Neuronal stem cell (in vitro differentiated cells): ENCODE measurements around the gene SOCS1.

Experiments used
- DNase-seq: peaks from one replicate; pipeline ENCODE4 v3.0.0-alpha.2; 2013; ENCODE audit warnings: low spot score
- H2AFZ ChIP-seq: one replicate; pipeline ENCODE4 v1.6.1; 2013; ENCODE audit warnings: mild to moderate bottlenecking, low read length, inconsistent platforms
- H2AK5ac ChIP-seq: 2 replicates; pipeline ENCODE4 v1.6.1; 2013; ENCODE audit warnings: low read depth, mild to moderate bottlenecking, inconsistent platforms, low read length, moderate library complexity, mixed read lengths
- H2BK120ac ChIP-seq: 2 replicates; pipeline ENCODE4 v1.6.1; 2013; ENCODE audit warnings: low read depth, mild to moderate bottlenecking, inconsistent platforms, low read length, moderate library complexity, mixed read lengths
- H2BK12ac ChIP-seq: one replicate; pipeline ENCODE4 v1.6.1; 2013; ENCODE audit warnings: low read length, inconsistent platforms
- H2BK15ac ChIP-seq: 2 replicates; pipeline ENCODE4 v1.6.1; 2013; ENCODE audit warnings: mild to moderate bottlenecking, low read length, inconsistent platforms, mixed read lengths
- H2BK5ac ChIP-seq: one replicate; pipeline ENCODE4 v1.6.1; 2013; ENCODE audit warnings: inconsistent platforms, mild to moderate bottlenecking, low read length, moderate library complexity
- H3K14ac ChIP-seq: one replicate; pipeline ENCODE4 v1.6.1; 2013; ENCODE audit warnings: low read length, inconsistent platforms
- H3K18ac ChIP-seq: 2 replicates; pipeline ENCODE4 v1.6.1; 2013; ENCODE audit warnings: low read length, inconsistent platforms
- H3K23ac ChIP-seq: 2 replicates; pipeline ENCODE4 v1.6.1; 2013; ENCODE audit warnings: low read depth, mild to moderate bottlenecking, mixed read lengths, low read length, inconsistent platforms; ENCODE audit not compliant: poor library complexity
- H3K27ac ChIP-seq: replicated peaks from 3 replicates; pipeline ENCODE4 v1.5.1; 2013; ENCODE audit warnings: low read length, inconsistent platforms
- H3K27me3 ChIP-seq, 3 experiments: 2 replicates each; pipeline ENCODE4 v1.6.1; 2013; ENCODE audit warnings: low read length in 3 of 3, mild to moderate bottlenecking in 2 of 3, inconsistent platforms in 1 of 3, low read depth in 1 of 3, mixed read lengths in 1 of 3, moderate library complexity in 1 of 3; ENCODE audit not compliant: control insufficient read depth in 3 of 3, insufficient read depth in 3 of 3
- H3K36me3 ChIP-seq, 2 donors: replicated peaks in 1 of 2; 2 replicates each; pipeline ENCODE4 v1.6.1; 2013; ENCODE audit warnings: low read length in 2 of 2; ENCODE audit not compliant: control insufficient read depth in 2 of 2, insufficient read depth in 2 of 2
- H3K4ac ChIP-seq: 2 replicates; pipeline ENCODE4 v1.6.1; 2013; ENCODE audit warnings: inconsistent platforms, mild to moderate bottlenecking, low read length, moderate library complexity
- H3K4me1 ChIP-seq, 2 donors: 1 replicate in 1 of 2; 2 replicates in 1 of 2; pipeline ENCODE4 v1.6.1; 2013; ENCODE audit warnings: low read length in 2 of 2, low read depth in 1 of 2; ENCODE audit not compliant: control insufficient read depth in 2 of 2, insufficient read depth in 1 of 2
- H3K4me2 ChIP-seq: one replicate; pipeline ENCODE4 v1.6.1; 2013; ENCODE audit warnings: mild to moderate bottlenecking, low read length, inconsistent platforms; ENCODE audit not compliant: insufficient read depth, poor library complexity, severe bottlenecking
- H3K4me3 ChIP-seq, 2 donors: 2 replicates each; pipeline ENCODE4 v1.5.1; 2013; ENCODE audit warnings: low read length in 2 of 2, mild to moderate bottlenecking in 2 of 2, inconsistent platforms in 1 of 2, moderate library complexity in 1 of 2
- H3K79me1 ChIP-seq: one replicate; pipeline ENCODE4 v1.6.1; 2013; ENCODE audit warnings: low read depth, mild to moderate bottlenecking, inconsistent platforms, low read length, moderate library complexity
- H3K9ac ChIP-seq: one replicate; pipeline ENCODE4 v1.6.1; 2013; ENCODE audit warnings: mild to moderate bottlenecking, low read depth, low read length, inconsistent platforms; ENCODE audit not compliant: poor library complexity
- H3K9me3 ChIP-seq, 2 donors: replicated peaks in 1 of 2; 2 replicates each; pipeline versions ENCODE3 to v1.6.1; 2013; ENCODE audit warnings: low read length in 2 of 2, mild to moderate bottlenecking in 2 of 2, inconsistent platforms in 1 of 2, low read depth in 1 of 2, mixed read lengths in 1 of 2, moderate library complexity in 1 of 2; ENCODE audit not compliant: control insufficient read depth in 2 of 2, insufficient read depth in 1 of 2
- H4K8ac ChIP-seq: one replicate; pipeline ENCODE4 v1.6.1; 2013; ENCODE audit warnings: low read depth, mild to moderate bottlenecking, inconsistent platforms, low read length, moderate library complexity
- H4K91ac ChIP-seq: one replicate; pipeline ENCODE4 v1.6.1; 2013; ENCODE audit warnings: low read length, low read depth, mild to moderate bottlenecking, inconsistent platforms; ENCODE audit not compliant: poor library complexity
- WGBS, 2 donors: extraction: QIAGEN DNeasy Blood & Tissue Kit; methylation state at CpG; one replicate each; pipeline ENCODE4 v1.1.7; 2013; ENCODE audit warnings: missing lambda C conversion rate in 2 of 2, mixed read lengths in 1 of 2; ENCODE audit not compliant: insufficient read length in 2 of 2, insufficient replicate concordance in 1 of 2; ENCODE audit errors: extremely low coverage in 2 of 2; 5-methylcytosine and 5-hydroxymethylcytosine counted together

The SOCS1 gene

GRCh38 chr16:11225677-11226549 is 30.1 kb downstream of the SOCS1 start:
- H4K8ac ChIP-seq, result no peak overlapping the region
- no peak for DNase-seq
- no CpG with 5 or more reads among the region's 18 CpGs for WGBS, 2 donors

GRCh38 chr16:11224894-11225676 is 30.9 kb downstream of the SOCS1 start:
- Histone ChIP-seq H2BK15ac (no peak overlapping the region), H3K4ac (no peak overlapping the region), H3K4me3 (no peak overlapping the region), H3K9me3 (no peaks in the 10 kb centered on the region), H2AK5ac (peak overlapping the region; percentile 74), H3K14ac (peak overlapping the region; percentile 4), H3K4me2 (no peak overlapping the region), H2AFZ (no peak overlapping the region), H4K91ac (no peak overlapping the region), H3K27me3 (peaks cover 0 to 9% (median 0%) of the 10 kb centered on the region in 3 experiments), H2BK12ac (no peak overlapping the region), H3K27ac (no peak overlapping the region), H3K9ac (no peak overlapping the region), H2BK5ac (no peak overlapping the region), H4K8ac (no peak overlapping the region), H3K4me1 (peaks cover 0 to 2% of the 10 kb centered on the region in 2 donors), H3K23ac (no peak overlapping the region), H3K36me3 (no peaks in the 10 kb centered on the region), H3K18ac (peak overlapping the region; percentile 11), H2BK120ac (no peak overlapping the region), H3K79me1 (no peaks in the 10 kb centered on the region)
- WGBS, 2 donors, result no CpG with 5 or more reads among the region's 21 CpGs
- no peak for DNase-seq

More at GRCh38 chr16:11225677-11226549, 30.1 kb downstream of the SOCS1 start:
- H2BK12ac ChIP-seq, result peak overlapping the region; percentile 58
- no peak overlapping the region for H3K4ac ChIP-seq
- peak overlapping the region; percentile 15 for H3K18ac ChIP-seq
- H3K79me1 ChIP-seq, result no peaks in the 10 kb centered on the region
- H2BK15ac ChIP-seq, result no peak overlapping the region
- no peak overlapping the region for H2BK120ac ChIP-seq
- H3K36me3 ChIP-seq, result no peaks in the 10 kb centered on the region
- H2AFZ ChIP-seq, result no peak overlapping the region
- H3K14ac ChIP-seq, result peak overlapping the region; percentile 4
- no peak overlapping the region for H3K27ac ChIP-seq
- peak overlapping the region; percentile 0 for H3K23ac ChIP-seq
- no peak overlapping the region for H3K4me3 ChIP-seq
- H3K4me1 ChIP-seq, result peaks cover 0 to 2% of the 10 kb centered on the region in 2 donors
- H2AK5ac ChIP-seq, result peak overlapping the region; percentile 74
- H3K27me3 ChIP-seq, result peaks cover 0 to 10% (median 0%) of the 10 kb centered on the region in 3 experiments
- no peak overlapping the region for H3K4me2 ChIP-seq
- H3K9ac ChIP-seq, result no peak overlapping the region
- H2BK5ac ChIP-seq, result no peak overlapping the region
- H4K91ac ChIP-seq, result no peak overlapping the region
- H3K9me3 ChIP-seq, result no peaks in the 10 kb centered on the region

DNA sequence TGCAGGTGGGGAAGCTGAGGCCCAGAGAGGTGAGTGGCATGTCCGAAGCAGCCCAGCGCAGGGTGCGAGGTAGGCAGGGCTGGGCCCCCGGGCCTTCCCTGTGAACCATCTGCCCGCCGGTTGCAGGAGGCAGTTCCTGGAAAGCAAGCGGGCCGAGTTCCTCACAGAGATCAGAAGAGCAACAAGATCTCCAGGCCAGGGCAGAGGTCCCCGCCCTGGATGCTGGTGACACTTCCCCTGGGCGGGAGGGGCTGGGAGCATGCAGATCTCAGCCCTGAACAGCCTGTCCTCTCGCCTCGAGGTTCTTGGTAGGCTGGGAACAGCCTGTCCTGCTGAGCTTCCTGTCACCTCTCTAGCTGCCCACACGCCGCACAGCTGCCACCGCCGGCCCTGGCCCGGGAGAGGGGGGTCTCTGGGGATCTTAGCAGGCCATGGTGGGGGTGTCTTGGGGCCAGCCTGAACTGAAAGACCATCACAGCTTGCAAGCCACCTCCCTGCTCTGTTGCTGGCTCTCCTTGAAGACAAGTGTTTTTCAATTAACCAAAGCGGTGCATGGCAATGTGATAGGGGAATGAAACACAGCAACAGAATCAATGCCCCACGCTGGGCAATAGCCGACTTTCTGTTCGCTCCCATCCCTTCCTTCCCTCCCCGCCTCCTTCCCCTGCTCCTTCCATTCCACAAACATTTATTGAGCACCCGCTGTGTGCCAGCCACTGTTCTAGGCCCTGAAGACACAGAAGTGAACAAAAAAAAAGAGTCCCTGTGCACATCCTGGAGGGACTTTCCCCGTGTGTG is 31.7 kb downstream of the SOCS1 start:
- Histone ChIP-seq H3K27ac (no peak overlapping the region), H3K79me1 (no peaks in the 10 kb centered on the region), H2AK5ac (no peak overlapping the region), H4K91ac (no peak overlapping the region), H2BK120ac (no peak overlapping the region), H4K8ac (no peak overlapping the region), H3K4me1 (peaks cover 0 to 2% of the 10 kb centered on the region in 2 donors), H3K4me2 (no peak overlapping the region), H2BK5ac (peak overlapping the region; percentile 57), H3K27me3 (peaks cover 0 to 3% (median 0%) of the 10 kb centered on the region in 3 experiments), H3K4ac (no peak overlapping the region), H3K18ac (peak overlapping the region; percentile 88), H2AFZ (peak overlapping the region; percentile 78), H2BK12ac (no peak overlapping the region), H3K14ac (no peak overlapping the region), H3K4me3 (no peak overlapping the region), H3K36me3 (no peaks in the 10 kb centered on the region), H3K23ac (no peak overlapping the region), H2BK15ac (no peak overlapping the region), H3K9me3 (peaks cover 0 to 2% of the 10 kb centered on the region in 2 donors), H3K9ac (no peak overlapping the region)
- no CpG with 5 or more reads among the region's 24 CpGs for WGBS, 2 donors
- no peak for DNase-seq
